GM21423 (cell line): Measurements from ENCODE around the gene LRRC31.
A peak's percentile ranks its signal among the peaks of the same experiment; 100 is the strongest.

Source experiments
- ATAC-seq: cut with Tn5 transposase; IDR thresholded peaks from one replicate; pipeline ENCODE4 v1.9.1; 2021; ENCODE audit warnings: mild to moderate bottlenecking, moderate library complexity; ENCODE audit not compliant: unreplicated experiment

Gene LRRC31

DNA sequence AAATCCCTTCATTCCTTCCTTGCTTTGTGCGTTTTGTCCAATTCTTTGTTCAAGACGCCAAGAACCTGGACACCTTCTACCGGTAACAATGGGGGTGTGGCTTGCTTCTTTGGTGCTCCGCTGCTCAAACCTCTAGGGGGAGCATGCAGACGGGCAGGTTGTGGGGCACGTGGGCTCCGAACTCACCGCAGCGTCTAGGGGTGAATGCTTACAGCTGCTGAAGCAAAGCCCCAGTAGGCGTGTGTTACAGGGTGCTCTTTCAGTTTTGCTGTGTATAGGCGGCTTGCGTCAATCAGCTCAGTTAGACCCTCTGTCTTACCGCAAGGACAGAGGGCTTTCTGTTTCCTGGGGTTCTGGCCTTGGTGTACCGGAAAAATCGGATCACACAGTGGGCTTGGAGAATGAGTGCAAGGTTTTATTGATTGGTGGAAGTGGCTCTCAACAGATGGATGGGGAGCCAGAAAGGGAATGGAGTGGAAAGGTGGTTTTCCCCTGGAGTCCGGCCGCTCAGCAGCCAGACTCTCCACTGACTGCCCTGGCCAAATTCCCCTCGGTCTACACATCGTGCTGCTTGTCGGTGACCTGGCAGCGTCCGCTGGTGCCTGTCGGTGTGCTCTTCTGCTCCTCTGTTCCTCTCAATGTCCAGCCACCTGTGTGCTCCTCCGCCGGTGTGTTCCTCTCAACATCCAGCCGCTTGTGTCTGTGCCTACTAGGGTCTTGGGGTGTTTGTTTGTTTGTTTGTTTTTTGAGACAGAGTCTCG, 55.8 kb downstream of the LRRC31 start:
- ATAC-seq = peak; percentile 82

DNA sequence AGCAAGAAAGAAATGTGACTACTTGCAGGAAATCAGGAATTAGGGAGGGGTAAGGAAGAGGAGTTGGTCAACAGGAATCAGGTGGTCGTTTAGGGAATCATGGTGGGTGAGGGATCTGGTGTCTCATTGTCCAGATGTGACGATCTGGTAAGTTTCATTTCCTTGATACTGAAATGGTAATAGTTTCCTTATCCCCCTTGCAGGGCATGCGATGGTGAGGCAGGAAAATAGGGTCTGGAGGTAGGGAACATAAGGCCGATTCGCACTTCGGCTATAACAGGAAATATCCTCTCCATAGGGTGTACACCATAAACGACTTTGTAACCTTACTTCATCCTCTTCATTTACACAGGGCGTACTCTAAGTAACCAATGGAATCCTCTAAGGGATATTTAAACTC, 56.5 kb downstream of the LRRC31 start:
- no peak for ATAC-seq

DNA sequence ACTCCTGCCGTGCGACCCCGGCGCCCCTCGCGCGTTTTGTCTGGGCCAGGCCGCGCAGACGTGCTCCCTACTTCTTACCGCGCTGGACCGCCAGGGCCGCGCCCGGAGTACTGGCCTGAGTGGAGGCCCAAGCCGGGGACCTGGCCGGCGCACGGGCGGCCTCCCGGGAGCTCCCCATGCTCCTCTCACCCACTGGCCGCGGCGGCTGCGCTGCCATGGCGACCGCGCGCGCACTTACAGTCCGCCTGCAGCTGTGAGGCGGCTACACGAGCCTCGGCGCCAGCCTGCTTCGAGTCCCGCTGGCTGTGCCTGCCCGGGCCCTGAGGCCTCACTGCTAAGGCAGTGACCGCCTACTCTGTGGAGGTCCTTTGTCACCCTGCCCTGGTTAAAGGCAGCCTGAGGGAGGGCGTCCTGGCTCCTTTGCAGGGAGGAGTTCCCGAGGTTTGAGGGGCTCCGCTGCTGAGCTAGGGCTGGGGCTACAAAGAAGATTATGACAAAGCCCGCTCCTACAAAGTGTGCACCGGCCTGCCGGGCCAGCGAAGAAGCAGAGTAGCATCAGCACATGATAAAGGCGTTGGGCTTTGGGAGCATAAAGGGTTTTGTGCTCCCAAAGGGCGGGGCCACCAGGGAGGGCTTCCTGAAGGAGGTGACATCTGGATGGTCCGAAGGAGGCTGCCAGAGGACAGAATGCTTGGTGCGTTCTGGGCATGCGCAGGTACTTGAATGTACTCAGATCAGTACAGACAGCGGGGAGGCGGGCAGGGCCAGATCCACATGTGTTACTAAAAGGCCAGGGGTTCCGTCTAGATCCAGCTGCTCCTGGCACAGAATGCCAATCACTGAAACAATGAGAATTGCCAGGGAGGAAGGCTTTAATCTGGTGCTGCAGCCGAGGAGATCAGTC, 57.2 kb downstream of the LRRC31 start, which contains the start of the genes LRRC34 and LRRIQ4:
LRRC34 (minus strand) TSS at position 573 of the 904 bp plus-strand sequence; CDS start at position 217, 356 bp downstream.
LRRIQ4 (plus strand) TSS at position 539 of the 904 bp plus-strand sequence. CDS start 9,052 bp downstream, outside the sequence.
- ATAC-seq = peak; percentile 60

DNA sequence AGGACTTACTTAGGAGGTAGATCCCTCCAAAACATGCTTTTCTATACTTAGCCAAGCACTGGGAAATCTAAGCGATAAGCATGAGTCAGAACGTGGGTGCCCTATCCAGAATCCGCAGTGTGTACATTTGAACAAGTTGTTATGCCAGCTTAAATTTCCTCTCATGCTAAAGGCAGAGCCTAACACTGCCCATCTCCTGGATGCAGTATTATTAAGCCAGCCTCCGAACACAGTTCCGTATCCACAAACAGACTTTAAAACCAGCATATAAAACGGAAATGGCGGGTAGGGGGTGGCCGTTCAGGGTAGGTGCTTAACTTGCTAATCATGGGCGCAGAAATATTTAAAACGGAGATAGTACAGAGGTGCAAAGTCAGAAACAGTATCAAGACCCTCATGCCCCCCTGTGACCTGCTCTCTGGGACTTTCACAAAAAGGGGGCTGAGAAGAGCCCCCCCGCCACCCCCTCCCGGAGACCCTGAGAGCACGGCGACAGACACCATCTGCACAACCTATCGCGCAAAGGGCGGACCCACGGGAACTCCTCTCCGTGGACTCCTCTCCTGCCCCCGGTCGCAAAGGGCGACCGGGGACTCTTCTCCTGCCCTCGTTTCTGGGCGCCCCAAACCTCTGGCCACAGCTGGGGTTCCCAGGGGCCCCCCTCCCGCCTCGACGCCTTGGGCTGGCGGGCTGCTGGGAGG, 58.0 kb downstream of the LRRC31 start:
- ATAC-seq = peak; percentile 16

DNA sequence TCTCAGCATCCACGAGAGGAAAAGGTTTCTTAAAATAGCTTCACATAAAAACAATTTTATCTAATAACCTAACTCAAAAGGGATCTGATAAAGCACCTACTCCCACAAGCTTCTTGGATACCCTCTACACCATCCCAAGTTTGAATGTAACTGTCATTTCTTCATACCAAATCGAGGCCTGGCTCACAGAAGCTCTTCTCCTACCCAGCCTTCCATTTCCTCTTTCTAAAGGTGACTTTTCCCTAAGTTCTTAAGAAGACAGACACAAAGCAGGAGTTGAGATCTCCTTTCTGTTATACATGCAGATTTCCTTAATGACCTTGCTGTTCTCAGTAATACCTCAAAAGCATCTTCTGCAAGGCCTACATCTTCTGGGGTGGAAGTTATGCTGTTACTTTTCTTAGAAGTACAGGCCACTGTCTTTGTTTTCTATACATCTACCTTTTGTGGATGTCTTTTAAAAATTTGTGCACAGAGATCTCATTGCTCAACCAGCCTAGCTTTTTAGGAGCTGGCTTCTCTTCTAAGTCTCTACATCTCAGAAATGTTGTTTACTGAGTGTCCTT, 60.4 kb downstream of the LRRC31 start:
- no peak for ATAC-seq

DNA sequence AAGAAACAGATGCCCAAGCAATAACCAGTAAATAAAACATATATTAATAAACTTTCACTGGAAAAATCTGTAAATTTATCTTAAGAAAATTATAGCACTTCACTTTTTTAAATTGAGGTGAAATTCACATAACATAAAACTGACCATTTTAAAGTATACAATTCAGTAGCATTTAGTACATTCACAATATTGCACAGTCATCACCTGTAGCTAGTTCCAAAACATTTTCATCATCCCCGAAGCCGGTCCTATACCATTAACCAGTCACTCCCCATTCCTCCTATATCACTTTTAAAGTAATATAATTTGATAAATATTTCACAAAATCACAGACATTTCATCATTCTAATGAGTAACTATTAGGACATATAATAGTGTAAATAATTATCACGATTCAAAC, 65.1 kb downstream of the LRRC31 start:
- ATAC-seq = no peak

DNA sequence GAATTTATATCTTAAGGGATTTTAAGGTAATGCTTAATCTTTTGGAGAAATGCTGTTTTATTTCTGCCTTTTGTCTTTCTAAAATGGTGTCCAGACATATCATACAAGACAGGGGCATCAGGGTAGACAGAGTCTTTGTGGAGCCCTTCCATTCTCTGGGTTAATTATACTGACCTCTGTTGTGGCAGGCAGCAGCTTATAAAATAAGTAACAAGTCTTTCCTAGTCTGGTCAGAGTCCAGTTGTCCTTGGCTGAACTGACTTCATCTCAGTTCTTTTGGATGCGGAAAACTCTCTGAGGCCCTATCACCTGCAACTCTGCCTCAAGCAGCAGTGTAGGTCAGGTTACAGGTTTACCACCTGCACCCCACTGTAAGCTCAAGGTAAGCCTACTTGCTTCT, 77.4 kb downstream of the LRRC31 start:
- ATAC-seq = no peak

DNA sequence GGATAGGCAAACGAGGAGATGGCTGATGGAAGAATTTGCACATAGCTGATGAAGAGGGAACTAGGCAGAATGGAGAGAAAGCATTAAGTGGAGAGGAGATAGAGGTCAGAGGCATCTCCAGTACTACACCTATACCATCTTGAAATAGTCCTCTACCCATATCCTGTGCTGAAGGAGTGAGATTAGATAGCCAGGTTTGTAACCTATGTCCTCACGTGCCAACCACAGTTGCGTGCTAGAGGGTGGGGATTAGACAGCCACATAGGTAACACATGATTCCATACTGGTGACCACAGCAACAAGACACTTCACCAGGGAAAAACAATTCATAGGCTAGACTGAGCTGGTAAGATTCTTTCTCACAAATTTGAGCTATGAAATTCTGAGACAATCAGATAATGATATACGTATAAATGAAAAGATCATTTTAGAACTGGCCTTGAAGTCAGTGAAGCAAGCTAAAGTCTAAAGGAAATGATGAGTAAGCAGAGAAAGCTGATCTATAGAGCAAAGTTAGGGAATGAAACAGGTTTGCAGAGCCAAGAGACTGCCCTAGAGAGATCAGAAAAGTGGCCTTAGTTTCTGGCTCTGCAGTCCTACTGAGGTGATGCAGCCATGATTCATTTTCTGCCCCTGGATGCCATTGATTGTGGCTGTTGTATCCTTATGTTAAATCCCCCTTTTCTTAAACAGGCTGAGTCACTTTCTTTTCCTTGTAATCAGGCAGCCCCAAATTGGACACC, 78.9 kb downstream of the LRRC31 start:
- no peak for ATAC-seq

DNA sequence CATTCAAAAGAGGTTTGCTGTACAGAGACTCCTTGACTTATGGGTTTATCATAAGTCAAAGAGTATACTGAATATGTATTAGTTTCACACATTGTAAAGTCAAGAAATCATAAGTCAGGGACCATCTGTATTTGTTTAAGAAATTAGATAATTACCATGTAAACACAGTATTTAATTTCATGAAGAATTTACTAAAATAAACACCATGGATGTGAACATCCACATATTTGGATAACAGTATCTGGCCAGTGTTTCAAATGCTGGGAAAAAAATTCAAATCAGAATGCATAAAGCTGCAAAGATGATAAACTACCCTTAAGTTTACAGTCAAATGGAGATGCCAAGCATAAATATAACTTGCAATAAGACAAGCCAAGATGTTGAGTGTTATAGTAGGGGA, 79.5 kb downstream of the LRRC31 start:
- no peak for ATAC-seq
